Adrenal gland (tissue), 5 donors: ENCODE measurements around the gene NRM.

Source experiments
- POLR2A ChIP-seq, 2 donors: fragments of 450-650 bp; IDR thresholded peaks; one replicate each; pipeline ENCODE4 v1.6.1; 2017; ENCODE audit warnings: antibody characterized with exemption in 2 of 2, mild to moderate bottlenecking in 2 of 2, moderate library complexity in 1 of 2
- TF ChIP-seq, protein P1 (sequence below), 6 experiments: fragments of 450-650 bp in 4 of 6; fragments of 200-600 bp in 2 of 6; sonication (generic) in 1 of 6; IDR thresholded peaks; 1 replicate in 5 of 6; 2 replicates in 1 of 6; pipeline versions ENCODE4 v1.5.1 to v1.8.0; 2016 to 2021; ENCODE audit warnings: antibody characterized with exemption in 6 of 6, mild to moderate bottlenecking in 2 of 6, moderate library complexity in 1 of 6
- donor health status: DM: no; HTN: no; CAD: no.

GRCh38 chr6:30651143-30651542 lies 39.6 kb downstream of the NRM start:
- TF ChIP-seq, protein P1, sequence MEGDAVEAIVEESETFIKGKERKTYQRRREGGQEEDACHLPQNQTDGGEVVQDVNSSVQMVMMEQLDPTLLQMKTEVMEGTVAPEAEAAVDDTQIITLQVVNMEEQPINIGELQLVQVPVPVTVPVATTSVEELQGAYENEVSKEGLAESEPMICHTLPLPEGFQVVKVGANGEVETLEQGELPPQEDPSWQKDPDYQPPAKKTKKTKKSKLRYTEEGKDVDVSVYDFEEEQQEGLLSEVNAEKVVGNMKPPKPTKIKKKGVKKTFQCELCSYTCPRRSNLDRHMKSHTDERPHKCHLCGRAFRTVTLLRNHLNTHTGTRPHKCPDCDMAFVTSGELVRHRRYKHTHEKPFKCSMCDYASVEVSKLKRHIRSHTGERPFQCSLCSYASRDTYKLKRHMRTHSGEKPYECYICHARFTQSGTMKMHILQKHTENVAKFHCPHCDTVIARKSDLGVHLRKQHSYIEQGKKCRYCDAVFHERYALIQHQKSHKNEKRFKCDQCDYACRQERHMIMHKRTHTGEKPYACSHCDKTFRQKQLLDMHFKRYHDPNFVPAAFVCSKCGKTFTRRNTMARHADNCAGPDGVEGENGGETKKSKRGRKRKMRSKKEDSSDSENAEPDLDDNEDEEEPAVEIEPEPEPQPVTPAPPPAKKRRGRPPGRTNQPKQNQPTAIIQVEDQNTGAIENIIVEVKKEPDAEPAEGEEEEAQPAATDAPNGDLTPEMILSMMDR (IDR thresholded peaks at IDR 0.05), result no peak
- no peak for TF ChIP-seq POLR2A (IDR thresholded peaks at IDR 0.05)
